Esophagus mucosa (tissue), 1 donor: Measurements from ENCODE around the gene LRRIQ1. TPM values are rescaled to one million over a fixed set of nuclear protein-coding genes. Genes with fewer than 3 reads are reported as not detected.
"Not testable (repeated sequence)": the region's sequence is repeated elsewhere in the genome, so short reads cannot be mapped to it uniquely, and the experiment has no call there.

Experiments
- ATAC-seq: fragments of 200-7000 bp; cut with Tn5 transposase; one replicate; pipeline ENCODE4 v1.9.1; 2020
- total RNA-seq: library from RNA; stranded (reverse); gene quantifications from one replicate; pipeline ENCODE4 v1.2.4, GENCODE V29; 2023
- donor health status: DM: yes; HTN: yes; CAD: no.

LRRIQ1 gene
- total RNA-seq, 1 donor from 2014 or later = 0.20 TPM

GRCh38 chr12:85065837-85066482, 29.8 kb downstream of the LRRIQ1 start:
- ATAC-seq = no peak

- ATAC-seq = no peak
Measured at GRCh38 chr12:85072826-85073225, 36.7 kb downstream of the LRRIQ1 start.

GRCh38 chr12:85076688-85077430, 40.7 kb downstream of the LRRIQ1 start:
- ATAC-seq = peak; percentile 91

GRCh38 chr12:85085066-85085465, 48.9 kb downstream of the LRRIQ1 start:
- no peak for ATAC-seq

GRCh38 chr12:85089792-85090191, 53.6 kb downstream of the LRRIQ1 start:
- ATAC-seq = no peak

GRCh38 chr12:85092814-85093370, 56.7 kb downstream of the LRRIQ1 start:
- ATAC-seq = peak; percentile 29

GRCh38 chr12:85095501-85095900, 59.4 kb downstream of the LRRIQ1 start:
- ATAC-seq = no peak

- no peak for ATAC-seq
Measured at GRCh38 chr12:85130646-85131045, 94.5 kb downstream of the LRRIQ1 start.

GRCh38 chr12:85138833-85139232, 102.7 kb downstream of the LRRIQ1 start:
- ATAC-seq = no peak

GRCh38 chr12:85147331-85147730, 111.2 kb downstream of the LRRIQ1 start:
- no peak for ATAC-seq

GRCh38 chr12:85152311-85152729, 116.2 kb downstream of the LRRIQ1 start:
- no peak for ATAC-seq

- no peak for ATAC-seq
Measured at GRCh38 chr12:85155791-85156190, 119.6 kb downstream of the LRRIQ1 start.

GRCh38 chr12:85156569-85156968, 120.4 kb downstream of the LRRIQ1 start:
- ATAC-seq = no peak

- no peak for ATAC-seq
Measured at GRCh38 chr12:85157035-85157603, 121.0 kb downstream of the LRRIQ1 start.

- ATAC-seq = no peak
Measured at GRCh38 chr12:85163752-85164321, 127.7 kb downstream of the LRRIQ1 start.

- ATAC-seq = no peak
Measured at GRCh38 chr12:85179680-85180270, 143.6 kb downstream of the LRRIQ1 start.

GRCh38 chr12:85182699-85183098, 146.5 kb downstream of the LRRIQ1 start:
- no peak for ATAC-seq

GRCh38 chr12:85183855-85184254, 147.7 kb downstream of the LRRIQ1 start:
- no peak for ATAC-seq

GRCh38 chr12:85186236-85186635, 150.1 kb downstream of the LRRIQ1 start:
- ATAC-seq = no peak

- no peak for ATAC-seq
Measured at GRCh38 chr12:85188619-85189018, 152.5 kb downstream of the LRRIQ1 start.

- no peak for ATAC-seq
Measured at GRCh38 chr12:85190728-85191127, 154.6 kb downstream of the LRRIQ1 start.

- ATAC-seq = not testable (repeated sequence)
Measured at GRCh38 chr12:85203809-85204208, 167.7 kb downstream of the LRRIQ1 start.

GRCh38 chr12:85206543-85206942, 170.4 kb downstream of the LRRIQ1 start:
- no peak for ATAC-seq
